ENCODE measurements around the gene SEMA4C. TPM values are rescaled to one million over a fixed set of nuclear protein-coding genes. Genes with fewer than 3 reads are reported as not detected.

The SEMA4C gene
- total and polyA plus RNA-seq, 3 donors from 2014 or later = 10.5 to 17.6 (median 11.4) TPM

DNA sequence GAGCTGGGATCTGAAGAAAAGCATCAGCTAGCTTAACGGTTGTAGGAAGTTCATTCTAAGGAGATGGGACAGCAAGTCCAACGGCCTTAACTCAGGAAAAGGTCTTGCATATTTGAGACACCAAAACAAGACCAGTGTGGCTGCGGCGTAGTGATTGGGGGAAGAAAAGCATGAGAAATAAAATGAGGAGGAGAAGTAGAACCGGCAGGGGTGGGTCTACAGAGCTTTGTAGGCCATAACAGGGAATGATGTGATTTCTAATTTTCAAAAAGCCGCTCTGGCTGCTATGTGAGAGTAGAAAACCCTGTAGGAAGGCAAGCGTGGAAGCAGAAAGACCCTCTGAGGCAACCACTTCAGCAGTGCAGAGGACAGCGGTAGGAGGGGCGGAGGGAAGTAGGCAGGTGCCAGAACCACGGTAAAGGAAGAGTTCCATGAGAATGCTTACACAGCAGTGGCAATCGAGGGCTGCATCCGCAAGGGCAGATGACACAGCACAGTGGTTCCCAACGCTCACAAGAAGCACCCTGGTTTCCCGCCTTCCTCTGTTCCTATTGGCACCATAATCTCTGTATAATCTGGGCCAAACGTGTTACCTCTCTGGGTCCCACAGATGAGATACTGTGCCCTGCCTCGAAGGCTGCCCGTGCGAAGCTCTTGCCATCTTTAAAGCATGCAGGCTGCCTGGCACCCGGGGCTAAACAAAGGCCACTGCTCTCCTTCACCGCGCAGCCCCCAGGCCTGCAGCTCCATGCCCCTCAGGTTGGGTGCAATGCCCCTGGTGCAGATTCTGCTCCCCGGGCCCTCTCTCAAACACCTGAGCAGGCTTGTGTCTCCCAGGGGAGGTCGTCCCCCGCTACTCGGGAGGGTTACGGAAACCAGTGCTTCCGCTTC lies 12.9 kb downstream of the SEMA4C start:
- no peaks in the 10 kb centered on the region for H3K36me3 ChIP-seq (ENCODE audit: low read depth, missing control alignments)
- no peaks in the 10 kb centered on the region for H3K9me3 ChIP-seq
- TF ChIP-seq, protein P1, sequence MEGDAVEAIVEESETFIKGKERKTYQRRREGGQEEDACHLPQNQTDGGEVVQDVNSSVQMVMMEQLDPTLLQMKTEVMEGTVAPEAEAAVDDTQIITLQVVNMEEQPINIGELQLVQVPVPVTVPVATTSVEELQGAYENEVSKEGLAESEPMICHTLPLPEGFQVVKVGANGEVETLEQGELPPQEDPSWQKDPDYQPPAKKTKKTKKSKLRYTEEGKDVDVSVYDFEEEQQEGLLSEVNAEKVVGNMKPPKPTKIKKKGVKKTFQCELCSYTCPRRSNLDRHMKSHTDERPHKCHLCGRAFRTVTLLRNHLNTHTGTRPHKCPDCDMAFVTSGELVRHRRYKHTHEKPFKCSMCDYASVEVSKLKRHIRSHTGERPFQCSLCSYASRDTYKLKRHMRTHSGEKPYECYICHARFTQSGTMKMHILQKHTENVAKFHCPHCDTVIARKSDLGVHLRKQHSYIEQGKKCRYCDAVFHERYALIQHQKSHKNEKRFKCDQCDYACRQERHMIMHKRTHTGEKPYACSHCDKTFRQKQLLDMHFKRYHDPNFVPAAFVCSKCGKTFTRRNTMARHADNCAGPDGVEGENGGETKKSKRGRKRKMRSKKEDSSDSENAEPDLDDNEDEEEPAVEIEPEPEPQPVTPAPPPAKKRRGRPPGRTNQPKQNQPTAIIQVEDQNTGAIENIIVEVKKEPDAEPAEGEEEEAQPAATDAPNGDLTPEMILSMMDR (IDR thresholded peaks at IDR 0.05) = no peak
- no peak for TF ChIP-seq POLR2A (IDR thresholded peaks at IDR 0.05)
- intact Hi-C loops (cut with DNase I; ENCODE audit: low total_unique reads) = no loop called here
- H3K4me3 ChIP-seq = peak overlapping the region; percentile 68 to 78
- WGBS, 2 donors = 11 to 12% methylated on average over 22 to 27 of the region's 27 CpGs
- H3K27ac ChIP-seq = peak overlapping the region in 1 of 2 donors; percentile 76
- peaks cover 15% of the 10 kb centered on the region for H3K4me1 ChIP-seq
- H3K27me3 ChIP-seq = no peaks in the 10 kb centered on the region
- DNase-seq = peak; percentile 31

DNA sequence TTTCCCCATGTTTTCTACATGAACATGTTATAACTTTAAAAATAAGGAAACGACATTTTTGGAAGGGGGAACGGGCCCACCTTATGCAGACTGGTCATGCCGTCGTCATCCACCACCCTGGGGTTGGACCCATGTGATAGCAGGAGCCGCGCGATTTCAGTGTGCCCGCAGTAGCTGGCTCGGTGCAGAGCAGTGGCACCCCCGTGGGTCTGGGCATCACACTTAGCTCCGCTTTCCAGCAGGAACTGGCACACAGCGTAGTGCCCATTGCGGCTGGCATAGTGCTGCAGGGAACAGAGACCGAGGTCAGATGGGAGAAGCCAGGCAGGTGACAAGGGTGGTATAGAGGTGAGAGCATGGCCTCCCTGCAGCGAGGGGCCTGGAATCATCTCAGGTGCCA lies 16.6 kb downstream of the SEMA4C start:
- Histone ChIP-seq H3K4me3 (no peak overlapping the region), H3K9me3 (no peaks in the 10 kb centered on the region), H3K36me3 (ENCODE audit: low read depth, missing control alignments) (no peaks in the 10 kb centered on the region), H3K27me3 (no peaks in the 10 kb centered on the region), H3K27ac (no peak overlapping the region), H3K4me1 (peaks cover 10% of the 10 kb centered on the region)
- no peak for TF ChIP-seq POLR2A (IDR thresholded peaks at IDR 0.05)
- TF ChIP-seq, protein P1 (IDR thresholded peaks at IDR 0.05) = no peak
- WGBS, 2 donors = 94 to 96% methylated on average over 13 to 15 of the region's 15 CpGs
- intact Hi-C loops (cut with DNase I; ENCODE audit: low total_unique reads) = no loop called here
- DNase-seq = no peak

DNA sequence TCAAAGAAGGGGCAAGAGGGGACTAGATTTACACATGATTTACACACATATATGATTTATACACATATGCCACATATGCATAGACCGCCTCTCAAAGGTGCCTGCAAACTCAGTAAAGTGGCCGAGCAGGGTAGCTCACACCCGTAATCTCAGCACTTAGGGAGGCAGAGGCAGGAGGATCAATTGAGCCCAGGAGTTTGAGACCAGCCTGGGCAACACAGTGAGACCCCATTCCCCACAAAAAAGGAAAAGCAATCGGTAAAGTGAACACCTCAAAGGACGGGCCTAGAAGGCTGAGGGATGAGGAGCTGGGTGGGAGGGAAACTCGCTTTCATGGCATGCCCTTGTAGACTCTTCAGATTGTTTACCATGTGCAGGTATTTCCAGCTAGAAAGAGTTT lies 17.2 kb downstream of the SEMA4C start:
- no peaks in the 10 kb centered on the region for H3K9me3 ChIP-seq
- intact Hi-C loops (cut with DNase I; ENCODE audit: low total_unique reads) = no loop called here
- DNase-seq = no peak
- H3K27me3 ChIP-seq = no peaks in the 10 kb centered on the region
- H3K4me3 ChIP-seq = no peak overlapping the region
- peaks cover 10% of the 10 kb centered on the region for H3K4me1 ChIP-seq
- TF ChIP-seq POLR2A (IDR thresholded peaks at IDR 0.05) = no peak
- TF ChIP-seq, protein P1 (IDR thresholded peaks at IDR 0.05) = no peak
- 96 to 98% methylated on average over 6 of the region's 6 CpGs for WGBS, 2 donors
- no peak overlapping the region for H3K27ac ChIP-seq
- no peaks in the 10 kb centered on the region for H3K36me3 ChIP-seq (ENCODE audit: low read depth, missing control alignments)

DNA sequence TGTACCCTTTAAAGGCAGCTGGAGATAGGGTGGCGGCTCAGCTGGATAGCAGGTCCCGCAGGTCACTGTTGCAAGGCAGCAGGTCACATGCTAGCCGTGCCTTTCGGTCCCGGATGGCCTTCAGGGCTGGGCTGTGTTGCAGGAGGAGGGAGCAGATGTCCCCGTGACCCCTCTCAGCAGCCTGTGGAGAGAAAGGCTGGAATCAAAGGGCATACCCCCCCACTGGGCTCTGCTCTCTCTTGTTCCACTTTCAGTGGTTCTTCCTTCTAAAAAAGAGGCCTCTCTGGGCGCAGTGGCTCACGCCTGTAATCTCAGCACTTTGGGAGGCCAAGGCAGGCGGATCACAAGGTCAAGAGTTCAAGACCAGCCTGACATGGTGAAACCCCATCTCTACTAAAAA lies 21.6 kb downstream of the SEMA4C start:
- Histone ChIP-seq H3K36me3 (ENCODE audit: low read depth, missing control alignments) (no peaks in the 10 kb centered on the region), H3K27ac (no peak overlapping the region)
- intact Hi-C loops (cut with DNase I; ENCODE audit: low total_unique reads) = no loop called here

More for the DNA sequence above, 21.6 kb downstream of the SEMA4C start:
- Histone ChIP-seq H3K27me3 (no peaks in the 10 kb centered on the region), H3K9me3 (no peaks in the 10 kb centered on the region), H3K4me3 (no peak overlapping the region), H3K4me1 (no peaks in the 10 kb centered on the region)
- TF ChIP-seq, protein P1 (IDR thresholded peaks at IDR 0.05) = no peak
- no peak for TF ChIP-seq POLR2A (IDR thresholded peaks at IDR 0.05)
- 43 to 44% methylated on average over 3 to 9 of the region's 9 CpGs for WGBS, 2 donors
- peak; percentile 67 for DNase-seq

Measured in testis (tissue), 3 donors.